A673 (cell line): ENCODE results near the gene CDK14. TPM values are rescaled to one million over a fixed set of nuclear protein-coding genes. Genes with fewer than 3 reads are reported as not detected.

Source experiments
- BruUV-seq: library from RNA; stranded (reverse); fragments of 400-500 nt; replicated peaks from 2 replicates; lab custom pipeline; 2021; lab: Mats Ljungman, UMichigan
- CTCF ChIA-PET: fragments of 300-600 bp; sonication (Branson Sonifier 250); formaldehyde crosslinking; loops from one replicate; lab custom pipeline; 2022; ENCODE audit warnings: antibody characterized with exemption; lab: Charles Lee
- POLR2A ChIA-PET: fragments of 300-600 bp; sonication (Branson Sonifier 250); formaldehyde crosslinking; loops from one replicate; lab custom pipeline; 2022; ENCODE audit warnings: antibody characterized with exemption; ENCODE audit not compliant: low non-redundant PET; lab: Charles Lee
- DNase-seq: peaks from one replicate; pipeline ENCODE4 v3.0.0-alpha.2; 2015; ENCODE audit warnings: low spot score
- H3K27ac ChIP-seq: fragments of 200-600 bp; sonication (generic); 2 replicates; pipeline ENCODE4 v1.5.1; 2016; ENCODE audit warnings: mixed run types, low read depth, mild to moderate bottlenecking, mixed read lengths, antibody characterized with exemption, low read length; ENCODE audit not compliant: poor library complexity, severe bottlenecking
- H3K27me3 ChIP-seq: fragments of 200-600 bp; sonication (generic); replicated peaks from 2 replicates; pipeline ENCODE4 v1.6.1; 2017; ENCODE audit warnings: mixed run types, low read depth, mild to moderate bottlenecking, mixed read lengths, antibody characterized with exemption, low read length; ENCODE audit not compliant: insufficient read depth, poor library complexity
- H3K36me3 ChIP-seq: fragments of 200-600 bp; sonication (generic); 2 replicates; pipeline ENCODE4 v1.6.1; 2016; ENCODE audit warnings: mixed run types, mild to moderate bottlenecking, mixed read lengths, antibody characterized with exemption, low read length; ENCODE audit not compliant: insufficient read depth, poor library complexity, severe bottlenecking
- H3K4me1 ChIP-seq: fragments of 200-600 bp; sonication (generic); 2 replicates; pipeline ENCODE4 v1.6.1; 2017; ENCODE audit warnings: mixed run types, mild to moderate bottlenecking, mixed read lengths, antibody characterized with exemption, low read length; ENCODE audit not compliant: insufficient read depth, poor library complexity, severe bottlenecking
- H3K4me3 ChIP-seq: fragments of 200-600 bp; sonication (generic); 2 replicates; pipeline ENCODE4 v1.5.1; 2016; ENCODE audit warnings: low read depth, mixed run types, mild to moderate bottlenecking, mixed read lengths, low read length; ENCODE audit not compliant: poor library complexity, severe bottlenecking
- H3K9me3 ChIP-seq: fragments of 200-600 bp; sonication (generic); 2 replicates; pipeline ENCODE4 v1.6.1; 2016; ENCODE audit warnings: mixed run types, low read depth, mild to moderate bottlenecking, mixed read lengths, antibody characterized with exemption, low read length; ENCODE audit not compliant: poor library complexity, severe bottlenecking
- EZH2 ChIP-seq: fragments of 200-600 bp; sonication (generic); IDR thresholded peaks from 2 replicates; pipeline ENCODE4 v1.6.1; 2017; ENCODE audit warnings: borderline replicate concordance, low read depth, mild to moderate bottlenecking, mixed read lengths, antibody characterized with exemption, low read length; ENCODE audit not compliant: poor library complexity, severe bottlenecking
- intact Hi-C: fragments of 100-400 bp; cut with micrococcal nuclease; formaldehyde crosslinking; loops from one replicate; pipeline ENCODE4 v1.10.0; 2022; ENCODE audit not compliant: unreplicated experiment
- total RNA-seq: library from RNA; stranded (reverse); gene quantifications from 2 replicates; pipeline ENCODE4 v1.2.3, GENCODE V29; 2021
- TF ChIP-seq, protein P1 (sequence below): fragments of 300-800, 200-600 bp; sonication (generic); conservative IDR thresholded peaks from 2 replicates; pipeline ENCODE4 v1.5.1; 2017; ENCODE audit warnings: low read depth, mild to moderate bottlenecking, antibody characterized with exemption, low read length, moderate library complexity, mixed read lengths

CDK14 gene
- total RNA-seq, 1 experiment from 2014 or later = 128 TPM

DNA sequence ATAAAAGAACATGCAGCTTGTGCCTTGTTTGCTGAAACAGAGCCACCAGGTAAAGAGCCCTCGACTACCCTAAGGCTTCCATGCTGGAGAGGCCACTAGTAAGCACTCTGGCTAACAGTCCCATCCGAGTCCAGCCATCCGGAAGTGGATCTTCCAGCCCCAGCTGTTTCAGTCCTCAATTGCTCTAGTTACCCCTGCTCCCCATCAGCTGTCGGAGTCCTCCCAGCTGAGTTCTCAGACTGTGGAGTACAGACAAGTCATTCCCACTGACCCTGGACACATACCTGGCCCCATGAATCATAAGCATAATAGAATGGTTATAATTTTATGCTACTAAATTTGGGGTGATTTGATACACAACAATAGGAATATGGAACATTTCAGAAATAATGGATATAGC lies 654.6 kb downstream of the CDK14 start:
- ChIA-PET POLR2A (no interaction called here), CTCF (no interaction called here)
- no peak overlapping the region for H3K4me3 ChIP-seq

DNA sequence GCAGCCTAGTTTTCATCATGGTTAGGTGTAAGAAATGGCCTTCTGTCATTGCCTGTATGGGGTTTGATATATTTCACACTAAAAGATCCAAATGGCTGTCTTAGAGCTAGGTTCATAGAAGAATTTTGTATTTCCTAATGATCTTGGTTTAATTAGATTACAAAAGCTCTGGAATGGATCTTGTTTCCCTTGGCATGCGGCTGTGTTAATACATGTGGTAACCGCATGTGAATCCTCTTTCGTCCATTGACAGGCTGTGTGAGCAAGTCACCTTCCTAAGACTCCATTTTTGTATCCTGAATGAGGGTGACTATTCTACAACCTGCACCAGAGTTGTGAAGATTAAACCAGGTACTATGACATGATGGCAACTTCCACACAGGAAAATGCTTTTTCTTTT lies 655.8 kb downstream of the CDK14 start:
- CTCF ChIA-PET = no interaction called here
- BruUV-seq = no TSS peak

More for the DNA sequence above, 654.6 kb downstream of the CDK14 start:
- no peak overlapping the region for H3K27ac ChIP-seq
- no peak for DNase-seq
- no peaks in the 10 kb centered on the region for H3K9me3 ChIP-seq
- TF ChIP-seq EZH2 = no peak
- H3K36me3 ChIP-seq = no peaks in the 10 kb centered on the region
- H3K27me3 ChIP-seq = no peaks in the 10 kb centered on the region
- intact Hi-C loops = no loop called here
- no TSS peak for BruUV-seq
- H3K4me1 ChIP-seq = peaks cover 3% of the 10 kb centered on the region

More for the DNA sequence above, 655.8 kb downstream of the CDK14 start:
- Histone ChIP-seq H3K27ac (no peak overlapping the region), H3K27me3 (no peaks in the 10 kb centered on the region), H3K4me3 (no peak overlapping the region), H3K4me1 (peaks cover 3% of the 10 kb centered on the region), H3K36me3 (no peaks in the 10 kb centered on the region), H3K9me3 (no peaks in the 10 kb centered on the region)
- intact Hi-C loops = no loop called here
- POLR2A ChIA-PET = no interaction called here
- TF ChIP-seq, protein P1, sequence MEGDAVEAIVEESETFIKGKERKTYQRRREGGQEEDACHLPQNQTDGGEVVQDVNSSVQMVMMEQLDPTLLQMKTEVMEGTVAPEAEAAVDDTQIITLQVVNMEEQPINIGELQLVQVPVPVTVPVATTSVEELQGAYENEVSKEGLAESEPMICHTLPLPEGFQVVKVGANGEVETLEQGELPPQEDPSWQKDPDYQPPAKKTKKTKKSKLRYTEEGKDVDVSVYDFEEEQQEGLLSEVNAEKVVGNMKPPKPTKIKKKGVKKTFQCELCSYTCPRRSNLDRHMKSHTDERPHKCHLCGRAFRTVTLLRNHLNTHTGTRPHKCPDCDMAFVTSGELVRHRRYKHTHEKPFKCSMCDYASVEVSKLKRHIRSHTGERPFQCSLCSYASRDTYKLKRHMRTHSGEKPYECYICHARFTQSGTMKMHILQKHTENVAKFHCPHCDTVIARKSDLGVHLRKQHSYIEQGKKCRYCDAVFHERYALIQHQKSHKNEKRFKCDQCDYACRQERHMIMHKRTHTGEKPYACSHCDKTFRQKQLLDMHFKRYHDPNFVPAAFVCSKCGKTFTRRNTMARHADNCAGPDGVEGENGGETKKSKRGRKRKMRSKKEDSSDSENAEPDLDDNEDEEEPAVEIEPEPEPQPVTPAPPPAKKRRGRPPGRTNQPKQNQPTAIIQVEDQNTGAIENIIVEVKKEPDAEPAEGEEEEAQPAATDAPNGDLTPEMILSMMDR = no peak
- no peak for TF ChIP-seq EZH2
- no peak for DNase-seq

Other genes with a start within 250 kb of the CDK14 start
- 32.9 and 34.7 TPM in 2 replicates for gene GTPBP10, start 249.6 kb upstream of the CDK14 start, total RNA-seq
- gene CLDN12, start 192.9 kb upstream of the CDK14 start, total RNA-seq = 32.9 and 35.1 TPM in 2 replicates
- not detected in 2 replicates for gene PTTG1IP2, start 126.7 kb upstream of the CDK14 start, total RNA-seq